Ovary (tissue), 9 donors: ENCODE measurements around the gene FBXL17. TPM values are rescaled to one million over a fixed set of nuclear protein-coding genes. Genes with fewer than 3 reads are reported as not detected.

Experiments used
- DNase-seq, 5 donors: peaks; one replicate each; pipeline ENCODE4 v3.0.0-alpha.2; 2019 to 2020
- H3K27ac ChIP-seq, 2 donors: fragments of 200-600 bp; one replicate each; pipeline versions ENCODE4 v1.5.1 to v1.8.0; 2019 to 2022
- H3K27me3 ChIP-seq: fragments of 200-600 bp; one replicate; pipeline ENCODE4 v1.8.0; 2022
- H3K36me3 ChIP-seq: fragments of 200-600 bp; sonication (generic); one replicate; pipeline ENCODE4 v1.5.1; 2019
- H3K4me1 ChIP-seq: one replicate; pipeline ENCODE4 v1.8.1; 2013; ENCODE audit warnings: mild to moderate bottlenecking, moderate library complexity; ENCODE audit not compliant: insufficient read depth
- H3K4me3 ChIP-seq: fragments of 200-600 bp; sonication (generic); one replicate; pipeline ENCODE4 v1.5.1; 2017
- H3K9me3 ChIP-seq, 2 donors: fragments of 200-600 bp in 1 of 2; sonication (generic) in 1 of 2; one replicate each; pipeline versions ENCODE4 v1.5.1 to v1.8.1; 2013 to 2019; ENCODE audit warnings: mild to moderate bottlenecking in 1 of 2, moderate library complexity in 1 of 2
- CTCF ChIP-seq, 3 donors: fragments of 450-650 bp in 2 of 3; fragments of 200-600 bp in 1 of 3; IDR thresholded peaks; one replicate each; pipeline versions ENCODE4 v1.5.1 to v1.8.0; 2016 to 2022; ENCODE audit warnings: antibody characterized with exemption in 3 of 3, mild to moderate bottlenecking in 1 of 3
- EP300 ChIP-seq: sonication (generic); formaldehyde crosslinking; IDR thresholded peaks from one replicate; pipeline ENCODE4 v1.6.1; 2017; ENCODE audit warnings: antibody characterized with exemption
- POLR2A ChIP-seq: fragments of 450-650 bp; IDR thresholded peaks from one replicate; pipeline ENCODE4 v1.6.1; 2017; ENCODE audit warnings: antibody characterized with exemption, mild to moderate bottlenecking, moderate library complexity
- WGBS, 3 donors: extraction: QIAGEN DNeasy Blood & Tissue Kit in 1 of 3; methylation state at CpG; one replicate each; pipeline versions ENCODE4 v1.1.5 to v1.1.7; 2013 to 2017; 5-methylcytosine and 5-hydroxymethylcytosine counted together
- intact Hi-C, 4 donors: fragments of 100-400 bp; cut with DNase I; formaldehyde crosslinking; loops; one replicate each; pipeline versions ENCODE4 v1.11.0 to v1.15.1; 2022 to 2023
- polyA plus RNA-seq, 2 donors: library from polyadenylated mRNA; stranded (reverse); fragments of 200-250 nt in 1 of 2; fragments of 350-450 nt in 1 of 2; fragmentation: Illumina TruSeq in 1 of 2; extraction: RNeasy Lipid Tissue Mini Kit (QIAGEN cat#74804) in 1 of 2; gene quantifications; one replicate each; pipeline ENCODE4 v1.2.3, GENCODE V29; 2013 to 2014
- total RNA-seq, 7 donors: library from RNA; depleted of rRNA in 2 of 7; stranded (reverse); fragments of >200 nt in 2 of 7; fragmentation: NEBNext Ultra II Directional in 3 of 7; extraction: Animal tissue kit (Norgen Biotek cat#: 25700) in 3 of 7; gene quantifications; one replicate each; pipeline versions ENCODE4 v1.1.0 to v1.2.4, GENCODE V29; 2016 to 2023
- donor health status: DM: no; HTN: no; CAD: no; lungs with moderate emphysema.
- donor health status: DM: no; HTN: no; CAD: no.
- donor health status: Bipolar disorder and iron deficiency.
- donor health status: DM: yes; HTN: yes; CAD: no.
- donor health status: DM: no; HTN: no; CAD: no.
- donor health status: DM: yes; HTN: yes; CAD: no.

The FBXL17 gene
- total and polyA plus RNA-seq, 9 donors: 6.8 to 20.4 (median 15.9) TPM

GRCh38 chr5:107959573-107960279 is 422.2 kb downstream of the FBXL17 start:
- Histone ChIP-seq H3K36me3 (no peaks in the 10 kb centered on the region), H3K4me1 (no peaks in the 10 kb centered on the region), H3K9me3 (no peaks in the 10 kb centered on the region), H3K4me3 (no peak overlapping the region), H3K27ac (no peak overlapping the region), H3K27me3 (no peaks in the 10 kb centered on the region)
- DNase-seq: no peak
- intact Hi-C loops: no loop called here
- no peak for TF ChIP-seq POLR2A
- TF ChIP-seq CTCF (IDR thresholded peaks at IDR 0.05): no peak
- no peak for TF ChIP-seq EP300
- 90 to 92% (median 92%) methylated on average over 4 of the region's 4 CpGs for WGBS, 3 donors

GRCh38 chr5:107958861-107959260 is 423.0 kb downstream of the FBXL17 start:
- Histone ChIP-seq H3K27me3 (no peaks in the 10 kb centered on the region), H3K9me3 (no peaks in the 10 kb centered on the region), H3K27ac (no peak overlapping the region), H3K36me3 (no peaks in the 10 kb centered on the region), H3K4me3 (no peak overlapping the region), H3K4me1 (no peaks in the 10 kb centered on the region)
- no peak for DNase-seq
- TF ChIP-seq CTCF (IDR thresholded peaks at IDR 0.05) (no peak), POLR2A (no peak), EP300 (no peak)
- 95 to 99% (median 95%) methylated on average over 3 of the region's 3 CpGs for WGBS, 3 donors
- intact Hi-C loops: no loop called here

GRCh38 chr5:107958432-107958831 is 423.5 kb downstream of the FBXL17 start:
- Histone ChIP-seq H3K36me3 (no peaks in the 10 kb centered on the region), H3K9me3 (no peaks in the 10 kb centered on the region), H3K27ac (no peak overlapping the region), H3K4me3 (no peak overlapping the region), H3K4me1 (no peaks in the 10 kb centered on the region), H3K27me3 (no peaks in the 10 kb centered on the region)
- intact Hi-C loops: no loop called here
- TF ChIP-seq CTCF (IDR thresholded peaks at IDR 0.05) (no peak), POLR2A (no peak), EP300 (no peak)
- 93 to 95% (median 94%) methylated on average over 3 of the region's 3 CpGs for WGBS, 3 donors
- no peak for DNase-seq

- 74 to 77% (median 77%) methylated on average over 3 of the region's 3 CpGs for WGBS, 3 donors
- Histone ChIP-seq H3K27me3 (no peaks in the 10 kb centered on the region), H3K4me3 (no peak overlapping the region), H3K36me3 (no peaks in the 10 kb centered on the region), H3K9me3 (no peaks in the 10 kb centered on the region), H3K4me1 (no peaks in the 10 kb centered on the region), H3K27ac (no peak overlapping the region)
- intact Hi-C loops: no loop called here
- TF ChIP-seq EP300 (no peak), CTCF (IDR thresholded peaks at IDR 0.05) (no peak), POLR2A (no peak)
- DNase-seq: no peak
These were observed 424.8 kb downstream of the FBXL17 start for GRCh38 chr5:107957051-107957450.
